GM21529 (cell line): Measurements from ENCODE around the gene SLC39A6.
"Not testable (repeated sequence)": the region's sequence is repeated elsewhere in the genome, so short reads cannot be mapped to it uniquely, and the experiment has no call there.

Experiments
- ATAC-seq: cut with Tn5 transposase; IDR thresholded peaks from one replicate; pipeline ENCODE4 v1.9.1; 2021; ENCODE audit not compliant: unreplicated experiment

The SLC39A6 gene

GRCh38 chr18:36141576-36141975 is 12.4 kb upstream of the SLC39A6 start:
- no peak for ATAC-seq

- ATAC-seq: no peak
Observed at GRCh38 chr18:36139245-36139644, 10.1 kb upstream of the SLC39A6 start.

GRCh38 chr18:36135264-36135663 is 6.1 kb upstream of the SLC39A6 start:
- ATAC-seq: no peak

DNA sequence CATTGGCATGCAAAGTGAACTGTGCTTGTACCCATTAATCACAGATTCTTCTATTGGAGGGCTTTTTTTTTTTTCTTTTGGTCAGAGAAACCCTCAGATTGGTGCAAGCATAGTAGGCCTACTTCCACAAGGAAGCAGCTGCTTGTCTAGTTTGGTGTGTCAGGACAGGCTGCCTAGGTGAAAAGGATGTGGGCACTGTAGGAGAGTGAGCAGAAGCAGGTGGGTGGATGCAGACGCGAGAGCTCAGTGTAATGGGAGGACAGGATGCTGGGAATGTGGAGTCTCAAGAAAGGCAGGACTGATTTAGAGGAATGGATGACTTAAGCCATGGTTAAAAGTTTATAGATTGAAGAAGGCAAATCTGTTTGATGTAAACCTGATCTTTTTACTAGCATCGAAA is 3.6 kb upstream of the SLC39A6 start:
- no peak for ATAC-seq

DNA sequence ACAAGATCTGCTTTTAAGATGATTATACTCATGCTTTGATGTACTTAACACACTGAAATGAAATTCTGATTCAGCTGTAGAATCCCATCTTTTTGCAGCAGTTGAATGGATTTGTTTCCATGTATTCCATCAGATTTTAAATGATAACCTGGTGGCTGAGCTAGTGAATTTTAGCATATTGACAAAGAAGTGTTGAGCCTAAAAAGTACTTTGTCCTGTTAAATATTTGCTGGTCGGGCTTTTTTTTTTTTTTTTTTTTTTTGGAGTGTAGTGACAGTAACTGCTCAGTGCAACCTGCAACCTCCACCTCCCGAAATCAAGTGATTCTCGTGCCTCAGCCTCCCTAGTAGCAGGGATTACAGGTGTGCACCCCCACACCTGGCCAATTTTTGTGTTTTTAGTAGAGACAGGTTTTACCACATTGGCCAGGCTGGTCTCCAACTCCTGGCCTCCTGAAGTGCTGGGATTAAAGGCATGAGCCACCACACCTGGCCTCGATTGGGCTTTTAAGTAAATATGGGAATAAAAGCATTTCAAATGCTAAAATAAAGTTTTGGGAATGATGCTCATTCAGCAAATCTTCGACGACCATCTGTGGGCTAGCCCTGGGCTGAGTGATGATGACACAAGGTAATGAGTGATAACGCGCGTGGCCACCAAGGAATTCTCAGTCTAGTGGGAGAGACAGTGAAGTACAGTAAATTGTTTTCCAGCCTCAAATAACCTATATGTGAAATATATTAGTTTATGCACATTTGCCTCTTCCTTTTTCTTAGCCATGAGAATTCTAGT is 2.7 kb upstream of the SLC39A6 start:
- ATAC-seq: no peak

DNA sequence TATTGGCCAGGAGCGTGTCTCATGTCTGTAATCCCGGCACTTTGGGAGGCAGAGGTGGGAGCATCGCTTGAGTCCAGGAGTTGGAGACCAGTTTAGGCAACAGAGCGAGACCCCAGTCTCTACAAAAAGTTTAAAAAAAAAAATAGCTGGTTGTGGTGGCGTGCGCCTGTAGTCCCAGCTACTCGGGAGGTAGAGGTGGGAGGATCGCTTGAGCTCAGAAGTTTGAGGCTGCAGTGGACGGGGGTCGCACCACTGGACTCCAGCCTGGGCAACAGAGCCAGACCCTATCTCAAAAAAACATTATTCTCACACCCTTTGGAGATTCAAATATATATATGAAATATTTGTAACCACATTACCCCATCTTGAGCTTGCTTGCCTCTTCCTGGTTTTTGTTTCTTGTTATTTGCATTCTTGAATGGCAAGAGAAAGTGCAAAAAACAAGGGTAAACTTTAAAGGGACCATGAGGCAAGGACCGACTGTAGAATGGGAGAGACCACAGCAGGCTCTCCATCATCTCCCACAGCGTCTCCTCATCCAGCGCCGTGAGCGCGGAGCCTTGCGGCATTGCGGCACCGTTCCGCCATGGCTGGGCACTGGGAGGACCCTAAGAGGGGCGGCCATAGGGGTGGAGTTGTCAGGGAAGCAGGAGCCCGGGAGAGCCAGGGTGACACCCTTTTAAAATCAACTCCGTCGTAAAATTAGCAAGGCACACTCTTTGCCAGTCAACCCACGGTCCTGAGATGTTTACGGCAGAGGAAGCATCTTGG is 1.9 kb upstream of the SLC39A6 start:
- no peak for ATAC-seq

DNA sequence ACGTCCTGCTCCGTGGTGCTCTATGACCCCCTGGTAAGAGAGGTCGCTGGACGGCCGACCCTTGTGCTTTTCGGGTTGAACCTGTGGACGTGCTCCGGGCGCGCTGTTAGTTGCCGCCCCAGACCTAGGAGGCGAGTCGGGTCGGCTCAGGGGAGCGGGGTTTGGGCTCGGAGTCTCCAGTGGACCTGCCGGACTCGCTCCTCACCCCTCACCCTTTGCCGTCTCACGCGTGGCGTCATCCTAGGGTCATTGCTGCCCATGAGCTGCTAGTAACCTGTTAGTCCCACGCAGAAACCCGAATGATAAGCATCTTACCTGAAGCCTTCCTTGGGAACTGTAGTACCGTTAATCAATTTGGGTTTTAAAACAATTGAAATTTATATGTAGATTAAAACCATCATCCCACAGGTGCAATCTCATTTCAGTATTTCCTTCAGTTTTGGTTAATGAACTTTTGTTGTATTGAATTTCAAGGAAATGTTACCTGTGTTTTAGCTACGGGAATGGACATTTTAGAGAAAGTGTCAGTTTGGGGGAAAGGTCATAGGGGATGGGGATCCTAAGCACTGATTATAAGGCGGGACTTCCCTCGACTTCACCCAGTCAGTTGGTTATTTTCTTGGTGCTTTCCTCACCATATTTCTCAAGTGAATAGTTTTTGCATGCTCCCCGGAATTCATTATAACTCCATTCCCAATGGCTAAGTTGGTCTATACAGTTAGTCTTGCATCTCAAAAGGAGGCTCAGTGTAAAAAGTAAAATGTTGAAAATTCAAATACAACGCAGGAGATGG is 1.1 kb upstream of the SLC39A6 start:
- ATAC-seq: peak; percentile 21

DNA sequence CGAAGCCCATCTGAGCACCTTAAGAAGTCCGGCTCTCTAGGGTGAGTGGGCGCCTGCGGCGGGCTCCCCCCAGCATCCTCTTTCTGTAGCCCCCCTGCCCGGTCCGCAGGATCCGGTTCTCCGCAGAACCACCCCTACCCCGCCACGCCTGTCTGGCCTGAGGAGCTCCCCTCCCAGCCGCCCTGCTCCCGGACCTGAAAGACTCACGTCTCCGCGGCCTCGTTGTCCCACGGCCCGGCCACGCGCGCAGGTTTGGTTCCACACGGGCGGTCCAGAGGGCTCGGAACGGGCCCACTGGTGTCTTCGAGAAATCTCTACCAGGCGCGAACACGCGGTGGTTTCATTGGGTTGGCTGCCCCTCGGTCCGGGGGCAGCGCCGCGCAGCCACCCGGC is 237 bp downstream of the SLC39A6 start:
- peak; percentile 15 for ATAC-seq

GRCh38 chr18:36128530-36128870 is 640 bp downstream of the SLC39A6 start:
- ATAC-seq: no peak

- no peak for ATAC-seq
Observed at GRCh38 chr18:36127836-36128529, 1.2 kb downstream of the SLC39A6 start.

GRCh38 chr18:36126668-36127067 is 2.5 kb downstream of the SLC39A6 start:
- no peak for ATAC-seq

GRCh38 chr18:36124841-36125240 is 4.3 kb downstream of the SLC39A6 start:
- no peak for ATAC-seq

- ATAC-seq: no peak
Observed at GRCh38 chr18:36120297-36120696, 8.8 kb downstream of the SLC39A6 start.

- ATAC-seq: not testable (repeated sequence)
Observed at GRCh38 chr18:36116771-36117170, 12.4 kb downstream of the SLC39A6 start.

- ATAC-seq: no peak
Observed at GRCh38 chr18:36114738-36115137, 14.4 kb downstream of the SLC39A6 start.

DNA sequence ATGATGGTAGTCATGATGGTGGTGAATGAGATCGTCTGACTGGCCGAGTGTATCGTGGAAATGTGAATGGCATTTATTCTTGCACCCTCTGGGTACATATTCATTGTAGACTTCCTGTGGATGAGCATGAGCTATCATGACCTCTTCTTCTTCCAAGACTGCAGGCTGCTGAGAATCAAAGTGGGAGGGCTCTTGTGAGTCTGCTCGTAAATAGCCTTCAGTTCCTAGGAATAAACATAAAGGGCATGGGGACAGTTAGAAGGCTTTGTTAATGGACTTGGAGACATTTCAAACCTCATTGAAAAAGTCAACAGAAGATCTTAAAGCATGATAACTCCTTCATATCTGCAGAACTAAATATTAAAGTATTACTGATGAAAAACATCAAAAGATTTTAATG is 14.9 kb downstream of the SLC39A6 start:
- ATAC-seq: no peak

DNA sequence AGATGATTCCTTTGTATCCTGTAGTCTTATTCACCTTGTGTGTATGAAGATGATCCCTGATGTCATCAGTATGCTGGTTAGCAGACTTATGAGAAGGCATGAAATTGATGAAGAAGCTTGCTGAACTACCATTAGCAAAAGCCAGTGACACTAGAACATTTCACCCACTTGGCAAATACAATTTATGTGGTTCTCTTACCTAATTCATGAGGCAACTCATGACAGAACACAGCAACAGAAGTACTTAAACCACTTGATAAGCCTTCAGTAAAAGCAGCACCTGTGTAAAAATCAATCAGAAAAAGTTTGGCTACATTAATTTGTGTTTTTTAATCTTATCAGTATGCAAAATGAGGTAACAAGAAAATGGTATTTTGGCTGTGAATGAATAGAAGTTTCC is 16.8 kb downstream of the SLC39A6 start:
- no peak for ATAC-seq

DNA sequence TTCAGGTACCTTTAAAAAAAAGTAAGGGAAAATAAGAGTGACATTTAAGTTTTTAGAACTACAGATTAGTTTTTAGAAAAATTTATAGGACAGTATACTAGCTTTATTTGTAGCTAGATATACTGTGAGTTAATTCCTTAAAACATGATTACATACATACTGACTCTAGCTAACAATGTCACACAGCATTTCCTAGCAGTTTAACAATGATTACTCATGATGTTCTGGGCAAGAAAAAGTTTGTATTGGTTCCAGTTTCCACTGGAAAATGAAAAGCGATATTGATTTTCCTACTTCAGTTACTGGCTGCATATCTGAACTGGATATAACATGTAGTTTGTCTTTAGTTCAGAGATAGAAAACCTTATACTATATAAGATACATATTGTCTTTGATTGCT is 19.4 kb downstream of the SLC39A6 start:
- no peak for ATAC-seq

- no peak for ATAC-seq
Observed at GRCh38 chr18:36108601-36109000, 20.5 kb downstream of the SLC39A6 start.

- no peak for ATAC-seq
Observed at GRCh38 chr18:36108196-36108595, 20.9 kb downstream of the SLC39A6 start.

GRCh38 chr18:36107477-36107876 is 21.7 kb downstream of the SLC39A6 start:
- ATAC-seq: no peak
